ENCODE results near the gene NAPEPLD. TPM values are rescaled to one million over a fixed set of nuclear protein-coding genes. Genes with fewer than 3 reads are reported as not detected.

The NAPEPLD gene
- 12.7 and 18.9 TPM in 2 replicates for total RNA-seq

GRCh38 chr7:103148994-103149807, at the start of gene NAPEPLD:
Gene NAPEPLD, minus strand, starts transcription at chr7:103149099. Its CDS starts 20,323 bp downstream, at chr7:103128776.

GRCh38 chr7:103074519-103075336, 74.2 kb downstream of the NAPEPLD start, which contains the start of the genes ARMC10 and FBXL13:
Gene ARMC10, plus strand, starts transcription at chr7:103075140. Its CDS starts 133 bp downstream, at chr7:103075273.
Gene FBXL13, minus strand, starts transcription at chr7:103074796.

Other genes starting within 250 kb of the NAPEPLD start
- 311 and 381 TPM in 2 replicates for gene LRRC17, start 236.1 kb downstream of the NAPEPLD start, total RNA-seq
- gene FBXL13, start 74.3 kb downstream of the NAPEPLD start, total RNA-seq, result 2.1 and 2.5 TPM in 2 replicates
- 35.1 and 38.5 TPM in 2 replicates for gene ARMC10, start 74.0 kb downstream of the NAPEPLD start, total RNA-seq
- gene PMPCB, start 148.3 kb upstream of the NAPEPLD start, total RNA-seq, result 75.5 and 78.0 TPM in 2 replicates
- 10.0 and 15.4 TPM in 2 replicates for gene DNAJC2, start 195.7 kb upstream of the NAPEPLD start, total RNA-seq
- gene PSMC2, start 198.5 kb upstream of the NAPEPLD start, total RNA-seq, result 183 and 228 TPM in 2 replicates